HG03571 (cell line): Measurements from ENCODE around the gene ZNF654.
"Not testable (repeated sequence)": the region's sequence is repeated elsewhere in the genome, so short reads cannot be mapped to it uniquely, and the experiment has no call there.

Source experiments
- ATAC-seq: cut with Tn5 transposase; IDR thresholded peaks from one replicate; pipeline ENCODE4 v1.9.1; 2021; ENCODE audit not compliant: unreplicated experiment

The ZNF654 gene

DNA sequence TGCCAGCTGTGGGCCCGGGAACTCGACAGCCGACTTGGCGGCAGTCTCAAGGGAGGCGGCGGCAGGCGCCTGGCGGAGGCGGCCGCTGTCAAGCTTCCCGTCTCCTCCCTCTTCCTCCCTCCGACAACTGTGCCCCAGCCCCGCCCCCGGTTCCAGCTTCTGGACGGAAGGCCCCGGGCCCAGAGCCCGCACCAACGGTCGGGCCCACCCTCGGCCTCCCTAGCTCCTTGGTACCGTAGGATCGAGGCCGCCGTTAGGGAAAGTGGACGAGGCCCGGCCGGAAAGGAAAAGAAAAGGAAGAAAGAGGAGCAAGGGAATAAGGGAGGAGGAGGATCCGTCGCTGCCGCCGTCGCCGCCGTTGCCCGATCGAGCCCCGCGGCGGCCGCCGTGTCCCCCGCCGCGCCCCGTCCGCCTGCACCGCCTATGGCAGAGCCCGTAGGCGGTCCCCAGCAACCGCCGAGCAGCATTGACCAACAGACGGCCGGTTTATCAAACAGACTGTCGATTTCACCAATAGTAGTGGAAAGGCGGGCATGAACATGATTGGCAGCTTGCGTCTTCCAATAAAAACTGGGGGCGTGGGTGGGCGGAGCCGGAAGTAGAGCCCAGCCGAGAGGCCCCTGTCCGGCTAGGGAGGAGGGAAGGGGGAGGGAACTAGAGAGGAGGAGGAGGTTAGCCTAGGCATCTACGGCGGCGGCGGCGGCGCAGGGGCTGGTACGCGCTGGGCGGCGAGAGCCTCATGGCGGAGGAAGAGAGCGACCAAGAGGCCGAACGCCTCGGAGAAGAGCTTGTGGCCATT lies at the start of gene ZNF654, which contains the start of gene CGGBP1:
ZNF654 (plus strand) TSS at position 675 of the 799 bp plus-strand sequence; CDS start at position 740, 65 bp downstream.
CGGBP1 (minus strand) TSS at position 425 of the 799 bp plus-strand sequence. CDS start 3,029 bp downstream, outside the sequence.
- ATAC-seq: peak; percentile 96

DNA sequence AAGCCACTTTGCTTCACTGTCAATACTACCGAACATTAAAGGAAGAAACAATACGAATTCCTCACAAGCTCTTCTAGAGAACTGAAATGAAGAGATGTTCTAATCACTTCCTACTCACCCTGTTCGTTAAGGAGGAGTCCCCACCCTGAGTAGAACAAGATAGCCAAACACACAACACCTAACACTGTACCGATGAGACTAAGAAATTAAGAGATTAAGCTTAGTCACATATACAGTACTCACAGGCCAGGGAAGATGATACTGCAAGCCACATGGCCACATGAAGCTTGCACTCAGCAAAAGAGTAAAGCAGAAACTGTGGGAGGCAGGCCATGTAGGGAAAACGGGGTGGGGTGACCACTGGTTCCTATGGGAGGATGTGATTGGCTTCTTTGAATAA lies 48.2 kb upstream of the ZNF654 start:
- ATAC-seq: no peak

DNA sequence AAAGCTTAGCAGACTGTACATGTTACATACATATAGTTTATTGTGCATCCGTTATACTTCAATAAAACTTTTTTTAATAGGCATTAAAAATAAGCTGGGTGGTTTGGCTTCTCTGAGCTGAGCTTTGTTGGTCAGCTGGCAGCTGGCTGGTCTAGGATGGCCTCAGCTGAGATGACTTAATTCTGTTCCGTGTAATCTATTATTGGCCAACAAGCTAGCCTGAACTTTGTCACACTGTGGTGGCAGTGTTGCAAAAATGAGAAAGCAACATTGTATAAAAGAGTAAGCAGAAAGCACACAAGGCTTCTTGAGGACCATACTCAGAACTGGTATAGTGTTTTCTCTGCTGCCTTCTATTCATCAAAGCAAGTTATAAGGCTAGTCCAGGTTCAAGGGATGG lies 45.5 kb upstream of the ZNF654 start:
- ATAC-seq: no peak

DNA sequence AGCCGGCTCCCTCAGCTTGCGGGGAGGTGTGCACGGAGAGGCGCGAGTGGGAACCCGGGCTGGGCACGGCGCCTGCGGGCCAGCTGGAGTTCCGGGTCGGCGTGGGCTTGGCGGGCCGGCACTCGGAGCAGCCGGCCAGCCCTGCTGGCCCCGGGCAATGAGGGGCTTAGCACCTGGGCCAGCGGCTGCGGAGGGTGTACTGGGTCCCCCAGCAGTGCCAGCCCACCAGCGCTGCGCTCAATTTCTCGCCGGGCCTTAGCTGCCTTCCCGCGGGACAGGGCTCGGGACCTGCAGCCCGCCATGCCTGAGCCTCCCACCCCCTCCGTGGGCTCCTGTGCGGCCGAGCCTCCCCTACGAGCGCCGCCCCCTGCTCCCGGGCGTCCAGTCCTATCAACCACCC lies 43.4 kb upstream of the ZNF654 start:
- not testable (repeated sequence) for ATAC-seq

DNA sequence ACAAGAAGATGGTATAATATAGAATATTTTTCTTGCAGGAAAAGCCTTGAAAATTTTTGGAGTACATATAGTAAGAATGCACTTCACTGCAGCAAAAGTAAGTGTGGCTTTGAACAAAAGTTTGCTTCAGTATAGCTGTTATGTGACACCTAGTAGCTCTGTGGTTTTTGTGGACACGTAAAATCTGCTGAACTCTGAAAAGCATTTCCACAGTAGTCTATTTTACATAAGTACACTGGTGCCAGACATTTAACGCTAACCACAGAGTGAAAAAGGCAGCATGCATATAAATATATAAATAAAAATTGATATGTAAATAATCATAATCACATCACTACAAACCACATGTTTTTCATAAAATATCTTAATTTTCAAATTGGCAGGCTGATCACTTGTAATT lies 40.0 kb upstream of the ZNF654 start:
- peak; percentile 91 for ATAC-seq

DNA sequence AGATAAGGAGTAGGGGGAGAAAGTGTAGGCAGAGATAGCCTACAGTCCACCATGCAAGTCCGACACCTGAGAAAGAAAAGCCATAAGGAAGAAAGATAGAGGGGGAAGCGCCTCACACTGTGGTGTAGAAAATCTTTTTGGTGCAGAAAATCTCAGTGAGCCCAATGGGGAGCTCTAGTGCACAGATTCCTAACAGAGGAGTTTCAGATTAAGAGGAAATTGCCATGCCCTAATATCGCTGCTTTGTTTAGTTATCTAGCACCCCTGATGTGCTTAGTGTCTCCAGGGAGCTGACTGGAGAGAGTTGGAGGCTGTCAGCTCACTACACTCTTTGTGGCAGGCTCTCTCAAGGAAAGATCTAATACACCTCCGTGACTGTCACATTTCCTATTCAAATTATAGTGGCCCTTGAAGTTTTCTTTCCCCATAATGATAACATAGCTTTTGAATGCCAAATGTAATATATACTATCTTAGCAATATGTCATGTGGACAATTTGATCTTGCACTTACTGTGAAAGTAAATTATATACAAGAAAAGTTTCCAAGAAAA lies 34.0 kb upstream of the ZNF654 start:
- no peak for ATAC-seq

DNA sequence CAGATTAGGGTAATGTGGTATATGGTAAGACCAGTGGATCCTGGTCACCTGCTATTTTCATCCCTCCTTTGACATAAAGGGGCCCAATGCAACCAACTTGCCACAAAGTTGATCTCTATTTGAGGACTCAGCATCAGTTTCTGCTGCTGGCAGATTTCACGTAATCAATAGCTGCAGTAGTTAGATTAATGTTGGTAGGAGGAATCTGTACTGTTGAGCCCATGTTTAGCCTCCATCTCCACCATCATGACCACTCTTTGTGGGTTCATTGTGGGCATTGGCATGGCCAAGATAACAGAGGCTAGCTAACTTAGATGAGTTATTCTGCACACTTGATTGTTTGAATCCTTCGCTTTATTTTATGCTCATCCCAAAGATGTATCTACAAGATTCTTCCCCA lies 30.2 kb upstream of the ZNF654 start:
- ATAC-seq: no peak

DNA sequence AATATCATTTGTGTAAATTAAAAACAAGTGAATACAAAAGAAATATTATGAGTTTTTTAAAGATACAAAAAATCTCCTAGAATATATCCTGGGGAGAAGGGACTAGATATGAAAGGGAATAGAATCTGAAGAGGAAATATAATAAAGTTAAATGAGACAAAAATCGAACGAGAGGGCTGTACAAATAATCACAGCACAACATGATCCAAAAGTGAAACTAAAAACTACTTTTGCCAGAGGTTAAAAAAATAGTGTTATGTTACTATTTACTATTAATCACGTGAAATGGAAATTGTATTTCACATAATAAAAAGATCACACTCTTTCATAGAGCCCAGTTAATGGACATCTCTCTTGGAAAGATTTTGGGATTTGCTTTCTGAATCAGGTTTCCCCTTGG lies 28.8 kb upstream of the ZNF654 start:
- no peak for ATAC-seq

DNA sequence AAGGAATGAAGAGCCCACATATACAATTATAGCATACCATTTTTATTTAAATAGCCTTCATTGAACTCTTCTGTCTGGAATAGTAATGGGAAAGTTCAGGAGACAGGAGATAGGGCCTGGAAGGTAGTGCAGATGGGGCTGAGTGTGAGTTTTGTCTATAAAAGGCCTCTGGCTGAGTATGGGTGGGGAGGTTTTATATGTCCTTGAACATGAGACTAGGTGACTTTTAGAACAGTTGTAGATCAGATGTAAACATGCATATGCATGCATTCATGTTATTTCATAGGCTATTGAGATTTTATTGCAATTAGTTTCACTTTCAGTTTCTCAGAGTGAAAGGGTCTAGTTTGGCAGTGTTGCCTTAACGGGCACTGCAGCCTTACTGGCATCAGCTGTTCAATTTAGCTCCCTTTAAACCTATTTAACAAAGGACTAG lies 27.4 kb upstream of the ZNF654 start:
- peak; percentile 75 for ATAC-seq

DNA sequence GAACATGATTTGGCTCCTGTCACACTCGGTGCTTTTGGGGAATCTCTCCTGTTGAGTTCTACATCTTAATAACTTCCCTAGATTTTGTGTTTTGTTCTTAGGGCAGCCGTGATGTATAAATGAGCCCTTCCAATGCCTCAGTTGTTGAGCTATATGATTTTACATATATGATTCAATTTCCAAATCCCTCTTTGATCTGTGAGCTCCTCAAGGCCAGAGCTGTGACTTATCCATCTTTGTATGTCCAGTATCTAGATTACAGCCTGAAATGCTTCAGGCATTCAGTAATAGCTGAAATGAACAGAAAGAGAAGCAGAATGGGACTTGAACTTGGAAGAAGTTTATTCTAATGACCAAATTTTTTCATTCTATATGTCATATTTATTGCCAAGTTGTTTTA lies 26.8 kb upstream of the ZNF654 start:
- no peak for ATAC-seq

DNA sequence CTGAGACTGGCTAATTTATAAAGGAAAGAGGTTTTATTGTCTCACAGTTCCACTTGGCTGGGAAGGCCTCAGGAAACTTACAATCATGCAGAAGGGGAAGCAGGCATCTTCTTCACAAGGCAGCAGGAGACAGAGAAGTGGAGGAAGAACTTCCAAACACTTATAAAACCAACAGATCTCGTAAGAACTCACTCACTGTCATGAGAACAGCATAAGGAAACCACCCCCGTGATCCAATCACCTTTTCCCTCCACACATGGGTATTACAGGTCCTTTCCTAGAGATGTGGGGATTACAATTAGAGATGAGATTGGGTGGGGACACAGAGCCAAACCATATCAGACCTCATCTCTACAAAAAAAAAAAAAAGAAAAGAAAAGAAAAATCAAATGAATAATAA lies 26.0 kb upstream of the ZNF654 start:
- no peak for ATAC-seq

DNA sequence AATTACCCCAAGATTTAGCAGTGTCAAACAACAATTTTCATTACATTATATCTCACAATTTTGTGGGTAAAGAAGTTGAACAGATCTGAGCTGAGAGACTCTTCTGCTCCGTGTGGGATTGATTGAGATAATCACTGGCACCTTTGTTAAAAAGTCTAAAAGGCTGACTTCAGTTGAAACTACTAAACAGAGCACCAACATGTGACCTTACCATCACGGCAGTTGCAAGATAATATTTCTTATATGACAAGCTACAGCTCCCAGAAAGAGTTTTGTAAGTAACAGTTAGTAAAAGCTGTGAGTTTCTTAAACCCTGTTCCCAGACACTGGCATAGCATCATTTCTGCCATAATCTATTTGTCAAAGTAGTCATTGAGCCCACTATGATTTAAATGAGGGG lies 25.2 kb upstream of the ZNF654 start:
- no peak for ATAC-seq

DNA sequence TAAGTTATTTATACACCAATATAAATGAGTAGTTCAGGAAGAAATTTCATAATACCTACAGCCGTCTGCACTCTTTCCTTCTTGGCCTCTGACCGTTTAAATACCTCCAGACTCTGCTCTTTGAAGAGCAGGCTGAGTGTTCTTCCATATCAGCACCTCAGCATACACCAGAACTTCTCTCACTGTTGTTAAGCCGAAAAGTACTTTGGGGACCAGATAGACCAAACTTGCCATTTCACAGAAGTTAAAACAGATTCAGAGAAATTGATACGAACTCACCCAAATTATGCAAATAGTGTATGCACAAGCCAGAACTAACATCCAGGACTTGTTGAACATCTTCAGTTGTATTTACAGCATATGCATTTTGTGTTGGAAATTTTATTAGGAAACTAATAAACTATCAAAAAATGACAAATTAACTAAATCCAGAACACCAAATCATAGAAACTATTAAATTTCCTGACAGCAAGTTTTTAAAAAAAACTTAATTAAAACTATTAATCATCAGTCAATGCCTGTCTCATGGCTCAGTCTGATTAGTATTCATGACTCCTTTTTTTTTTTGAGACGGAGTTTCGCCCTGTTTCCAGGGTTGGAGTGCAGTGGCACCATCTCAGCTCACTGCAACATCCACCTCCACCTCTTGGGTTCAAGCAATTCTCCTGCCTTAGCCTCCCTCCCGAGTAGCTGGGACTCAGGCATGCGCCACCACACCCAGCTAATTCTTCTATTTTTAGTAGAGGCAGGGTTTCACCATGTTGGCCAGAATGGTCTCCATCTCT lies 24.4 kb upstream of the ZNF654 start:
- ATAC-seq: no peak

DNA sequence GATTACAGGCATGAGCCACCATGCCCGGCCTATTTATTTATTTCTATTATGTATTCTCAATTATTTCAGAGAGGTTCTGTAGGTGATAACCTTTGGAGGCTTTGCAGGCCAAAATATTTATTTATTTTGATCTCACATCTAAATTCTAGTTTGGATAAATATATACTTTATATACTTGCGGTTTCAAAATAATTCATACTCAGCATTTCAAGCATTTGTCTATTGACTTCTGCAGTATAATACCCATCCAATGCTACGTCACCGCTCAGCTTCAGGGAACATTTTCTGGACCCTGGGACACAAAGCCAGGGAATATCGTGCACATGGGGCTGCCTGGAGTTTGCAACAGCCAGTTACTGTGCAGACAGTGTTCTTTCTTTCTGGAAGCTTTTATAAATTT lies 22.8 kb upstream of the ZNF654 start:
- ATAC-seq: no peak

DNA sequence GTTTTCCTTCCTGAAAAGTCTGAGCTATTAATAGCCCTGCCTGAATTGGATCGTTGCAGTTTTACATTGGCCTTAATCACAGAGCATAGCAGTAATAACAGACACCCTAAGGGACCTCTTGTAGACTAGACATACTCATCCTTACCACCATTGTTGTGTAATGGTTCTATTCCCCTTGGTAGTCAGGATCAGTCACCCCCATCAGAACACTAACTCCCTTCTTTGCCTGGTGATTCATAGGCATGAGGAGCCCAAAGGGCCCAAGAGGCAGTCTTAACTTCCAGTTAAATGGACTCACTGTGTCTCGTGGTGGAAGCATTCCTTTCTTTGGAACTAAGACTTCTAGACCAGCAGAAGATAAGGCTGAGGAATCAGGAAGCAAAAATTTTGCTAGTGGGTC lies 20.5 kb upstream of the ZNF654 start:
- no peak for ATAC-seq

DNA sequence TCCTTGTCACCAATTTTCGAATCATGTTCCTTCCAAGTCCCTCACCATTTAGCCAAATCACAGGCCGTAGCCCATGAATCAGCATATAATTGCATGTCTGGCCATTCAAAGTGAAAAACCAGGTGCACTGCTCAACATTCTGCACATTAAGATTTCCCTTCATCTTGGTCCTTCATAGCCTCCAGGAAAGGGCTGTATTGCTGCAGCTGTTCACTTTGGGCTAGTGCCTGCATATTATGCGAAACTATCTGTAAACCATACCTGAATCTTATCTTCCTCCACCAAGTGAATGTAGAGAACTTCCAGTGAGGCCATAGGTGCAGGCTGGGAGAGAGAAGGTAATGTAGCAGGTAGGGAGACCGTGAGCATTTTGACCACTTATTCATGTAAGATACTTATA lies 18.5 kb upstream of the ZNF654 start:
- no peak for ATAC-seq

DNA sequence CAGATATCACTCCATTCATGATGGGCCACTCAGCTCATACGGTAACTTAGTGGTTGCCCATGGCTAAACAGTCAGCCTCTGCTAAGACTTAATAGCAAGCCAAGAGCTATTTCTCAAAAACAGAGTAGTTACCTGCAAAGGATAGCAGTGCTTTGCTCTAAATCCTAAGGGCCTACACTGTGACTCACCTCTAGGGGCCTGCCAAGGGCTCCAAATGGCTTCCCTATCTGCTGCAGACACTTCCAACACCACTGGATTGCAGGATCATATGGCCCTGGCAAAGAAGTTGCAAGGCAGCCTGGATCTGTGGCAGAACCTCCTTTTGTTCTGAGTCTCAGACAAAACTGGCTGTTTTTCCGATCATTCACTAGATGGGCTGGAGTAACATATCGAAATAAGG lies 18.1 kb upstream of the ZNF654 start:
- ATAC-seq: no peak

DNA sequence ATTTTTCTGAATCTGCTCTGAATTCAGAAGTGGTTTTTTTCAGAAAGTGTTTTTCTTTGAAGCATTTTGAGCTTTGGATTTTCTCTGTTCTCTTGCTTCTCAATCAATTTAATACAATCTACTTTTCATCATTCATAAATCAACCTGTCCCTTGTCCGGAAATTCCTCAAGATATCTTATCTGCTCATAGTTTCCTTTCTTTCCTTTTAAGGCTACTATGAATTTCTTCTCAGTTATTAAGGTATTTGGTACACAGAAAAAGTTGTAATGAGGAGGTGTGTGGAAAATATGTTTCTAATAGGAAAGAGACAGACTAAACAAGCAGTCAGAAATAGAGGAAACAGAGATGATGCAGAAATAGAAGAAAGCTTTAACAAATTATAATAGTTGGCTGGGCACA lies 14.6 kb upstream of the ZNF654 start:
- no peak for ATAC-seq

DNA sequence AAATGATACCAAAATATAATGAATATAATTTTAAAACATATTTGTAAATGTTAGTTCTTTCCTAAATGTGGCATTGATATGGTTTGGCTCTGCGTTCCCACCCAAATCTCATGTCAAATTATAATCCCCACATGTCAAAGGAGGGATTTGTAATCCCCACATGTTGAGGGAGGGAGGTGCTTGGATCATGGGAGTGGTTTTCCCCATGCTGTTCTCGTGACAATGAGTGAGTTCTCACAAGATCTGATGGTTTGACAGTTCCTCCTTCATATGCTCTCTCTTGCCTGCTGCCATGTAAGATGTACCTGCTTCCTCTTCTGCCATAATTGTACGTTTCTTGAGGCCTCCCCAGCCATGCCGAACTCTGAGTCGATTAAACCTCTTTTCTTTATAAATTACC lies 12.3 kb upstream of the ZNF654 start:
- ATAC-seq: no peak

DNA sequence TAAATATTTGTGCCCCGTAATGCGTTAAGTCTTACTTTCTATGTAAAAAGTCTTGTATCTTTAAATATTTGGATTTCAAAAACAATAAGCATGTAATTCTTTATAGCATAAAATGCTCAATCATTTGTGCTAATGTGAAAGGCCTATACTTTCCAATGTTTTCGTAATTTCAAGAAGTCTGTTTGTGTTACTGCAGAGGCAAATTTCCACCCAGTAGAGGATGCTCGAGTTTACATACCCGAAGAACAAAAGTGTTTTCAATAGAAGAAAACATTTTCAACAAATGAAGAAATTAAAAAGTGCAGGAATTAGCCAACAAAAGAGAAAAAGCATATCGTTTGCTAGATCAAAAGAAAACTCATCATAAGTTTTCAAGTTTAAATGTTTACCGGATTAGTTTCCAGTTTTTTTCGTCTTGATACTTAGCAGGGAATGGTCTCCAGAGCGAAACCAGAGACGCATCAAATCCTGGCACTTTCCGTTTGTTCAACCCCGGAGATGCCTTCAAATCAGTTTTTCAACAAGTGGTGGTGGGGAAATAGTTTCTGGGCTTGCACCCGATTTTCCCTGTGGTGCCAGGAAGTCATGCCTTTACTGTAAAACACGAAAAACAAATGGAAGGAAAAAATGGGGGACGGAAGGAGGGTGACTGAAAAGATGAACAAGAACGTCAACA lies 1.3 kb upstream of the ZNF654 start:
- no peak for ATAC-seq

DNA sequence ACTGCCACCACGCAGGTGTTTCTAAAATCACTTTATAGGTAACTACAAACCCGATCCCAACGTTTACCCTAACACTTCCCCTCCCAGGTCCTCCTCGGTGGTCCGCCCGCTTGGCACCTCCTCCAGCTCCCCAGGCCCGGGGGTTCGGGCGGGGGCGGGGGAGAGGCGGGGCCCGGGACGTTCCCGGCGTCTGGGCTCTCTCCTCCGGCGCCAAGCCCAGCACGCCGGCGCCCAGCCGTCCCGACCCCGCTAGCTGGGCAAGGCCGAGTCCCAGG lies 812 bp upstream of the ZNF654 start:
- ATAC-seq: no peak
